IMR-90 (cell line): ENCODE data around the gene CDCA4.

Experiments
- BHLHE40 ChIP-seq: fragments of 150-350 bp; IDR thresholded peaks from 2 replicates; pipeline ENCODE4 v1.6.1; 2016; ENCODE audit warnings: mild to moderate bottlenecking, low read depth, low read length
- CHD1 ChIP-seq: IDR thresholded peaks from 2 replicates; pipeline ENCODE4 v1.6.1; 2012; ENCODE audit warnings: low read depth, low read length, improper control_type of control experiment
- MAFK ChIP-seq: IDR thresholded peaks from 2 replicates; pipeline ENCODE4 v1.6.1; 2012; ENCODE audit warnings: low read depth, low read length, improper control_type of control experiment
- MAZ ChIP-seq: IDR thresholded peaks from 2 replicates; pipeline ENCODE4 v1.6.1; 2012; ENCODE audit warnings: low read depth, mild to moderate bottlenecking, low read length, improper control_type of control experiment, moderate library complexity, borderline replicate concordance
- MXI1 ChIP-seq: IDR thresholded peaks from 2 replicates; pipeline ENCODE4 v1.6.1; 2012; ENCODE audit warnings: low read depth, mild to moderate bottlenecking, low read length, moderate library complexity, borderline replicate concordance
- NFE2L2 ChIP-seq: fragments of 150-350 bp; IDR thresholded peaks from 2 replicates; pipeline ENCODE4 v1.6.1; 2016; ENCODE audit warnings: low read depth, mild to moderate bottlenecking, low read length
- POLR2A ChIP-seq: IDR thresholded peaks from 2 replicates; pipeline ENCODE4 v1.6.1; 2012; ENCODE audit warnings: mild to moderate bottlenecking, low read depth, low read length
- RCOR1 ChIP-seq: IDR thresholded peaks from 2 replicates; pipeline ENCODE4 v1.6.1; 2012; ENCODE audit warnings: mild to moderate bottlenecking, low read length, improper control_type of control experiment; ENCODE audit not compliant: insufficient replicate concordance
- RFX5 ChIP-seq: IDR thresholded peaks from 2 replicates; pipeline ENCODE4 v1.8.0; 2012; ENCODE audit warnings: low read depth, mild to moderate bottlenecking, low read length, moderate library complexity
- SMC3 ChIP-seq: fragments of 150-350 bp; IDR thresholded peaks from 2 replicates; pipeline ENCODE4 v1.6.1; 2016; ENCODE audit warnings: low read depth, mild to moderate bottlenecking, antibody characterized with exemption, low read length, moderate library complexity
- TF ChIP-seq, protein P1 (sequence below): conservative IDR thresholded peaks from 2 replicates; pipeline ENCODE4 v1.5.1; 2012; ENCODE audit warnings: mild to moderate bottlenecking, low read depth, low read length, improper control_type of control experiment
- TF ChIP-seq, protein P2 (sequence below): fragments of 150-350 bp; IDR thresholded peaks from 2 replicates; pipeline ENCODE4 v1.6.1; 2017; ENCODE audit warnings: mild to moderate bottlenecking, antibody characterized with exemption, low read length, low read depth

- TF ChIP-seq POLR2A (no peak), RFX5 (no peak), SMC3 (no peak), RCOR1 (no peak), CHD1 (no peak), BHLHE40 (no peak), NFE2L2 (no peak), MXI1 (no peak), MAFK (no peak), MAZ (no peak)
- TF ChIP-seq, protein P1, sequence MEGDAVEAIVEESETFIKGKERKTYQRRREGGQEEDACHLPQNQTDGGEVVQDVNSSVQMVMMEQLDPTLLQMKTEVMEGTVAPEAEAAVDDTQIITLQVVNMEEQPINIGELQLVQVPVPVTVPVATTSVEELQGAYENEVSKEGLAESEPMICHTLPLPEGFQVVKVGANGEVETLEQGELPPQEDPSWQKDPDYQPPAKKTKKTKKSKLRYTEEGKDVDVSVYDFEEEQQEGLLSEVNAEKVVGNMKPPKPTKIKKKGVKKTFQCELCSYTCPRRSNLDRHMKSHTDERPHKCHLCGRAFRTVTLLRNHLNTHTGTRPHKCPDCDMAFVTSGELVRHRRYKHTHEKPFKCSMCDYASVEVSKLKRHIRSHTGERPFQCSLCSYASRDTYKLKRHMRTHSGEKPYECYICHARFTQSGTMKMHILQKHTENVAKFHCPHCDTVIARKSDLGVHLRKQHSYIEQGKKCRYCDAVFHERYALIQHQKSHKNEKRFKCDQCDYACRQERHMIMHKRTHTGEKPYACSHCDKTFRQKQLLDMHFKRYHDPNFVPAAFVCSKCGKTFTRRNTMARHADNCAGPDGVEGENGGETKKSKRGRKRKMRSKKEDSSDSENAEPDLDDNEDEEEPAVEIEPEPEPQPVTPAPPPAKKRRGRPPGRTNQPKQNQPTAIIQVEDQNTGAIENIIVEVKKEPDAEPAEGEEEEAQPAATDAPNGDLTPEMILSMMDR, result no peak
- TF ChIP-seq, protein P2, sequence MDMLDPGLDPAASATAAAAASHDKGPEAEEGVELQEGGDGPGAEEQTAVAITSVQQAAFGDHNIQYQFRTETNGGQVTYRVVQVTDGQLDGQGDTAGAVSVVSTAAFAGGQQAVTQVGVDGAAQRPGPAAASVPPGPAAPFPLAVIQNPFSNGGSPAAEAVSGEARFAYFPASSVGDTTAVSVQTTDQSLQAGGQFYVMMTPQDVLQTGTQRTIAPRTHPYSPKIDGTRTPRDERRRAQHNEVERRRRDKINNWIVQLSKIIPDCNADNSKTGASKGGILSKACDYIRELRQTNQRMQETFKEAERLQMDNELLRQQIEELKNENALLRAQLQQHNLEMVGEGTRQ, result no peak
Measured at GRCh38 chr14:105018414-105018813, 2.5 kb downstream of the CDCA4 start.
